BJ (cell line): ENCODE data around the gene B3GNT5. TPM values are rescaled to one million over a fixed set of nuclear protein-coding genes. Genes with fewer than 3 reads are reported as not detected.

Experiments used
- CTCF ChIA-PET: fragments of 350-600 bp; formaldehyde crosslinking; extraction: SDS; loops from one replicate; lab custom pipeline; 2021; ENCODE audit warnings: antibody characterized with exemption, inconsistent platforms; lab: Yijun Ruan, JAX
- POLR2A ChIA-PET: fragments of 300-600 bp; sonication (Branson Sonifier 250); formaldehyde crosslinking; extraction: SDS; loops from one replicate; lab custom pipeline; 2021; ENCODE audit warnings: antibody characterized with exemption; lab: Charles Lee
- DNase-seq: peaks from one replicate; pipeline ENCODE4 v3.0.0-alpha.2; 2011; ENCODE audit warnings: low read depth
- H3K27me3 ChIP-seq: 2 replicates; pipeline ENCODE4 v1.6.0; 2011; ENCODE audit warnings: low read length; ENCODE audit not compliant: control insufficient read depth, insufficient read depth
- H3K36me3 ChIP-seq: 2 replicates; pipeline ENCODE4 v1.5.1; 2011; ENCODE audit warnings: low read length; ENCODE audit not compliant: control insufficient read depth, insufficient read depth
- H3K4me3 ChIP-seq: 2 replicates; pipeline ENCODE4 v1.5.1; 2011; ENCODE audit warnings: low read depth, mild to moderate bottlenecking, control low read depth, low read length
- polyA plus RNA-seq: library from polyadenylated mRNA; depleted of rRNA; stranded (reverse); fragments of >200 nt; gene quantifications from 2 replicates; pipeline ENCODE4 v1.2.3, GENCODE V29; 2011
- TF ChIP-seq, protein P1 (sequence below): IDR thresholded peaks from 2 replicates; pipeline ENCODE4 v1.5.1; 2011; ENCODE audit warnings: low read depth, mild to moderate bottlenecking, control low read depth, inconsistent platforms, low read length, moderate library complexity; ENCODE audit not compliant: insufficient read depth

B3GNT5 gene
- polyA plus RNA-seq, 1 experiment, result 0.27 TPM

DNA sequence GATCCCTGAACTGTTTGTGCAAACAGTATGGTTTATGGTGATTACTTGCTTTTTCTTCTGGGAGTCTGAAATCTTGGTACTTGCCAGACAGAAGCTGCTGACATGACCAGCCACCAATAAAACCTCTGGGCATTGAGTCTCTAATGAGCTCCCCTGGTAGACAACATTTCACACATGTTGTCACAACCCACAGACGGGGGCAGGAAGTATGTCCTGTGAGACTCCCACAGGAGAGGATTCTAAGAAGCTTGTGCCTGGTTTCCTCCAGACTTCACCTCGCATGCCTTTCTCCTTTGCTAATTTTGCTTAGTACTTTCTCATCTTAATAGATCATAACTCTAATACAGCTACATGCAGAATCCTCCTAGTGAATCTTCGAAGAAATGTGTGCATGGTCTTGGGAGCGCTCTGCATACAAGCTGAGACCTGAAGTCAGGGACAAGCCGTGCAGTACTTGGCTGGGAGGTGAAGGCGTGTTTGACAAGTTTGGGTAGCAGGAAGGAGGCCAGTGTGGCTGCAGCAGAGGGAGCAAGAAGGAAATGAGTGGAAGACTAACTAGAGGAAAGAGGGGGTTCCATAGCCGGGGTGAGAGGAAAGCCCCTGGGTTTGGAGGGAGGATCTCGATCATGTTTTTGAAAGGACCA is 49.0 kb downstream of the B3GNT5 start:
- peaks cover 1% of the 10 kb centered on the region for H3K27me3 ChIP-seq
- CTCF ChIA-PET, result interaction anchor here (0.6 to 1.2 kb wide), 2 partner anchors 11 to 113 kb away, joined by 3 to 4 read pairs; no protein-coding TSS in a partner anchor
- POLR2A ChIA-PET, result interaction anchor here (0.6 kb wide), 1 partner anchor 10 kb away, joined by 3 read pairs; no protein-coding TSS in a partner anchor
- no peak for DNase-seq
- no peak overlapping the region for H3K4me3 ChIP-seq
- H3K36me3 ChIP-seq, result no peaks in the 10 kb centered on the region
- TF ChIP-seq, protein P1, sequence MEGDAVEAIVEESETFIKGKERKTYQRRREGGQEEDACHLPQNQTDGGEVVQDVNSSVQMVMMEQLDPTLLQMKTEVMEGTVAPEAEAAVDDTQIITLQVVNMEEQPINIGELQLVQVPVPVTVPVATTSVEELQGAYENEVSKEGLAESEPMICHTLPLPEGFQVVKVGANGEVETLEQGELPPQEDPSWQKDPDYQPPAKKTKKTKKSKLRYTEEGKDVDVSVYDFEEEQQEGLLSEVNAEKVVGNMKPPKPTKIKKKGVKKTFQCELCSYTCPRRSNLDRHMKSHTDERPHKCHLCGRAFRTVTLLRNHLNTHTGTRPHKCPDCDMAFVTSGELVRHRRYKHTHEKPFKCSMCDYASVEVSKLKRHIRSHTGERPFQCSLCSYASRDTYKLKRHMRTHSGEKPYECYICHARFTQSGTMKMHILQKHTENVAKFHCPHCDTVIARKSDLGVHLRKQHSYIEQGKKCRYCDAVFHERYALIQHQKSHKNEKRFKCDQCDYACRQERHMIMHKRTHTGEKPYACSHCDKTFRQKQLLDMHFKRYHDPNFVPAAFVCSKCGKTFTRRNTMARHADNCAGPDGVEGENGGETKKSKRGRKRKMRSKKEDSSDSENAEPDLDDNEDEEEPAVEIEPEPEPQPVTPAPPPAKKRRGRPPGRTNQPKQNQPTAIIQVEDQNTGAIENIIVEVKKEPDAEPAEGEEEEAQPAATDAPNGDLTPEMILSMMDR, result no peak

DNA sequence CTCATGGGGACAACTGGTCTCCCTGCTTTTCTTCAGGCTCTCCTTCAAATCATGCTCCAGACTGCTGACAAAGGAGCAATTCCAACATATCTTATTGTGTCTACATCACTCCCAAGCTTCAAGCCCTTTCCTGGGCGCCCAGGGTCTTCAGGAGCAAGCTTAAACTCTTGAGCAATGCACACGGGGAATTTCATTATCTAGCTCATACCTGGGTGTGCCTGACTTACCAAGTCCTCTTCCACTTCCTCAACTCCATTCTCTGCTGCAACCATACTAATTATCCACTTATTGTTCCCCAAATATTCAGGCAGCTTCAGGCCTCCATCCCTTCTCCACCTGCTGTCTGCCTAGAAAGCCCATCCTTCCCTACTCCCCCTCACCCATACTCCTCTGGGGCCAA is 50.6 kb downstream of the B3GNT5 start:
- ChIA-PET POLR2A (no interaction called here), CTCF (no interaction called here)
- Histone ChIP-seq H3K4me3 (no peak overlapping the region), H3K27me3 (peaks cover 1% of the 10 kb centered on the region), H3K36me3 (no peaks in the 10 kb centered on the region)
- DNase-seq, result no peak
- TF ChIP-seq, protein P1, result no peak

DNA sequence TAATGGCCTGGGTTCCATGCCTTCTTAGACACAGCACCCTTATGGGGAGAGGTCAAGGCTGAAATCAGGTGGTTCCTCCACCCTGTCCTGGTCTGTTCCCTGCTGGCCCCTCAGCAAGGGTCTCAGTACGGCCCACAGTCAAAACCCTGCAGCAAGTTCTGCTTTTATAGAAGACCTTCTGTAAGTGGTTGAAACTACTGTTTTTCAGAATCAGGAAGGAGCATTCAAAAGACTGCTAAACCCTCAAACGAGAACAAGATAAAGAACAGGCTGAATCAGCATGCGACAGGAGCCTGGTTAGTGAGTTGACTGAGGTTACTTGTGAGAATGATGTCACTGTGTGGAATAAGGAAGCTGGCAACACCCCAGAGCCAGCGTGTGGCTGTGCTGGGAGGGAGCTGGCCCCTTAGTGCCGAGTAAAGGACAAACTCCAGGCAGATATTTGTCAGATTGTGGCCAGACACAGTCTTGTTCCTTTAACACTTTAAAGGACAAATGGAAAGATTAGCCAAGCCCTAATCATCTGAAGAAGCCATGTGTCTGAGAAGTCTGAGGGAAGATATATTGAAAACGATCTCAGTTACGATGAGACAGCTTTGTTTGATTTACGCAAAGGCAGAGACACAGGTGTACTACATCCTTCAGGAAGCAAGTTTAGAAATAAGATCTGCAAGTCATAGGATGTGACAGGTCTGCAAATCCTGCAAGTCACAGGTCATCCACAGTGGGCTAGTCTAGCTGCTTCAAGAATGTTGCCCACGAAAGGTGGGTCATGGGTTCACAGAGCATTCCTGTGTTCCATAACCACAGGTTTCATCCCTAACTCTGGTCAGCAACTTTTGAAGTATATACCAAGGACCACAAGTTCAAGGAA is 54.0 kb downstream of the B3GNT5 start:
- no peak for DNase-seq
- H3K4me3 ChIP-seq, result no peak overlapping the region
- H3K36me3 ChIP-seq, result no peaks in the 10 kb centered on the region
- TF ChIP-seq, protein P1, result no peak
- CTCF ChIA-PET, result no interaction called here
- peaks cover 1% of the 10 kb centered on the region for H3K27me3 ChIP-seq
- POLR2A ChIA-PET, result no interaction called here

DNA sequence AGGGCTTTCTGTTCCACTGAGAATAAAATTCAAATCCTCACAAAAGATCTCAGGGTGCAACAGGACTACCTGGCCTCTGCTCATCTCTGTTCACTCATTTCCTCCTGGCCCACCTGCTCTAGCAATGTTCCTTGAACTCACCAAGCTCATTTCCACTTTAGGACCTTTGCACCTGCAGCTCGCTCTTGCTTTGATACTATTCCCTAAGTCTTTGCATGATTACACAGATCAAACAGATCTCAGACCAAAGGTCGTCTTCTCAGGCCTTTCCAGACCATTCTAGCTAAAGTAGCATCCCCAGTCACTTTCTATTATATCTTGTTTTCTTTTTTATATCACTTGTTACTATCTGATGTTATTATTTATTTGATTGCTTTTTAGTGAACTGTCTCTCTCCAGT is 54.7 kb downstream of the B3GNT5 start:
- no peak overlapping the region for H3K4me3 ChIP-seq
- CTCF ChIA-PET, result interaction anchor here (0.6 kb wide), 1 partner anchor 45 kb away, joined by 6 read pairs; no protein-coding TSS in a partner anchor
- no peaks in the 10 kb centered on the region for H3K36me3 ChIP-seq
- no peak for DNase-seq
- POLR2A ChIA-PET, result no interaction called here
- peaks cover 1% of the 10 kb centered on the region for H3K27me3 ChIP-seq
- TF ChIP-seq, protein P1, result no peak

DNA sequence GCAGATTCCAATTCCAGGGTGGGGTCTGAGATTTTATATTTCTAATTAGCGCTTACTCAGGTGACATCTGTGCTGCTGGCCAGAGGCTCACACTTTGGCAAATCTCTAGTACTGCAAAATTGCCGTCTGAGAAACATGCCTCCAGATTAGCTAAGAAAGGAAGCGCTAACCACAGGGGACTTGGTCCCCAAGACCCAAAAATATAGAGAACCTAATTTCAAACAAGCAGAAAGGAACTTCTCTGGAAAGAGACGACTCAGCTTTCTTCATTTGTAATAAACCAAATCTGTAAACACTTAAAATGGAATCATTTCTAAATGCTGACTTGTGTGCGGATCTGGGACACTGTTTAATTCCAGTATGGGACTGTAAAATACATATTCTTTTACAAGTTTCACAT is 55.7 kb downstream of the B3GNT5 start:
- ChIA-PET POLR2A (no interaction called here), CTCF (interaction anchor here (0.7 kb wide), 1 partner anchor 19 kb away, joined by 3 read pairs; no protein-coding TSS in a partner anchor)
- H3K4me3 ChIP-seq, result no peak overlapping the region
- TF ChIP-seq, protein P1, result no peak
- DNase-seq, result no peak
- H3K36me3 ChIP-seq, result no peaks in the 10 kb centered on the region
- H3K27me3 ChIP-seq, result peaks cover 1% of the 10 kb centered on the region
